ENCODE results near the gene DOCK10.

DNA sequence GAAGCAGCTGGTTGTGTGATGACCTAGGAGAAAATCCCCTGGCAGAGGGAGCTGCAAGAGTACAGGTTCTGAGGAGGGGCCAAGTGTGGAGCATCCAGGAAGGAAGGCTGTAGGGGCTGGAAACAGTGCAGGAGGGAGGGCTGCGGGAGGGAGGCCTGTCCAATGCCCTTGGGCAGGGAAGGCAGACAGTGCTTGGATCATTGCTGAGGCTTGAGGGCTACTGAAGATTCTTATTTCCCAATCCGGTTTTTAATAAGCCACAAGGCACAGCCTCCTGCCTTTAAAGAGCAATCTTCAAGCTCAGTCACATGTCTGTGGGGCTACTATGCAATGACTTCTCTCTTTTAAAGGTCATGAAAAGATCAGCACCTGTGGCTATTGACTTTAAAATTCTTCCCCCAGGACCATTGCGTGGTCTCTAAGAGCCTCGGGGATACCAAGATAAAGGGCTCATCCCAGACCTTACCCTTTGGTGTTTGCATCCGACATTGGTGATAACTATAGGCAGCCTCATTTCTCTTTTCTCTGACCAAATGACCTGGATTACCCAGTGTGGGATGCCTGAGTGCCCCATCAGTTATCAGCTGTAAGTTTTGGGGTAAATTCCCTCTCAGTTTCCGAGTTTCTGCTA is 149.6 kb downstream of the DOCK10 start:
- TF ChIP-seq, protein P1, sequence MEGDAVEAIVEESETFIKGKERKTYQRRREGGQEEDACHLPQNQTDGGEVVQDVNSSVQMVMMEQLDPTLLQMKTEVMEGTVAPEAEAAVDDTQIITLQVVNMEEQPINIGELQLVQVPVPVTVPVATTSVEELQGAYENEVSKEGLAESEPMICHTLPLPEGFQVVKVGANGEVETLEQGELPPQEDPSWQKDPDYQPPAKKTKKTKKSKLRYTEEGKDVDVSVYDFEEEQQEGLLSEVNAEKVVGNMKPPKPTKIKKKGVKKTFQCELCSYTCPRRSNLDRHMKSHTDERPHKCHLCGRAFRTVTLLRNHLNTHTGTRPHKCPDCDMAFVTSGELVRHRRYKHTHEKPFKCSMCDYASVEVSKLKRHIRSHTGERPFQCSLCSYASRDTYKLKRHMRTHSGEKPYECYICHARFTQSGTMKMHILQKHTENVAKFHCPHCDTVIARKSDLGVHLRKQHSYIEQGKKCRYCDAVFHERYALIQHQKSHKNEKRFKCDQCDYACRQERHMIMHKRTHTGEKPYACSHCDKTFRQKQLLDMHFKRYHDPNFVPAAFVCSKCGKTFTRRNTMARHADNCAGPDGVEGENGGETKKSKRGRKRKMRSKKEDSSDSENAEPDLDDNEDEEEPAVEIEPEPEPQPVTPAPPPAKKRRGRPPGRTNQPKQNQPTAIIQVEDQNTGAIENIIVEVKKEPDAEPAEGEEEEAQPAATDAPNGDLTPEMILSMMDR (IDR thresholded peaks at IDR 0.05): no peak
- no peak for TF ChIP-seq POLR2A (IDR thresholded peaks at IDR 0.05)

All from heart left ventricle (tissue), 13 donors.